Uterus (tissue), 4 donors: ENCODE measurements around the gene GTPBP4. TPM values are rescaled to one million over a fixed set of nuclear protein-coding genes. Genes with fewer than 3 reads are reported as not detected.
A peak's percentile ranks its signal among the peaks of the same experiment; 100 is the strongest.

Experiments used
- DNase-seq, 2 donors: peaks; one replicate each; pipeline ENCODE4 v3.0.0-alpha.2; 2019 to 2020
- H3K27ac ChIP-seq, 2 donors: fragments of 200-600 bp; sonication (generic); 1 replicate in 1 of 2; 2 replicates in 1 of 2; pipeline ENCODE4 v1.5.1; 2016 to 2018
- H3K27me3 ChIP-seq, 2 donors: fragments of 200-600 bp; sonication (generic); one replicate each; pipeline ENCODE4 v1.5.1; 2018 to 2019; ENCODE audit warnings: control low read depth in 1 of 2
- H3K36me3 ChIP-seq, 2 donors: fragments of 200-600 bp; sonication (generic); one replicate each; pipeline ENCODE4 v1.5.1; 2019; ENCODE audit warnings: control low read depth in 1 of 2
- H3K4me1 ChIP-seq, 2 donors: fragments of 200-600 bp; sonication (generic); one replicate each; pipeline ENCODE4 v1.5.1; 2018 to 2019; ENCODE audit warnings: control low read depth in 1 of 2
- H3K4me3 ChIP-seq, 2 donors: fragments of 200-600 bp; sonication (generic); 1 replicate in 1 of 2; 2 replicates in 1 of 2; pipeline ENCODE4 v1.5.1; 2018 to 2019; ENCODE audit warnings: mild to moderate bottlenecking in 1 of 2
- H3K9me3 ChIP-seq, 2 donors: fragments of 200-600 bp; sonication (generic); one replicate each; pipeline ENCODE4 v1.5.1; 2019; ENCODE audit warnings: control low read depth in 1 of 2
- POLR2A ChIP-seq, 2 donors: fragments of 450-650 bp; IDR thresholded peaks; one replicate each; pipeline ENCODE4 v1.6.1; 2016; ENCODE audit warnings: antibody characterized with exemption in 2 of 2, mild to moderate bottlenecking in 1 of 2, moderate library complexity in 1 of 2
- intact Hi-C: fragments of 100-400 bp; cut with DNase I; formaldehyde crosslinking; loops from one replicate; pipeline ENCODE4 v1.15.1; 2023; ENCODE audit warnings: low total_unique reads
- total RNA-seq, 4 donors: library from RNA; depleted of rRNA in 3 of 4; stranded (reverse); fragments of >200 nt in 3 of 4; gene quantifications; one replicate each; pipeline versions ENCODE4 v1.1.0 to v1.2.4, GENCODE V29; 2014 to 2023
- TF ChIP-seq, protein P1 (sequence below), 4 experiments: fragments of 200-600 bp in 2 of 4; fragments of 450-650 bp in 2 of 4; sonication (generic) in 2 of 4; IDR thresholded peaks; one replicate each; pipeline ENCODE4 v1.5.1; 2016 to 2019; ENCODE audit warnings: antibody characterized with exemption in 4 of 4, mild to moderate bottlenecking in 2 of 4, moderate library complexity in 1 of 4
- donor health status: DM: yes; HTN: yes; CAD: no.

Gene GTPBP4
- total RNA-seq, 4 donors from 2014 or later: 10.5 to 49.0 (median 20.1) TPM

DNA sequence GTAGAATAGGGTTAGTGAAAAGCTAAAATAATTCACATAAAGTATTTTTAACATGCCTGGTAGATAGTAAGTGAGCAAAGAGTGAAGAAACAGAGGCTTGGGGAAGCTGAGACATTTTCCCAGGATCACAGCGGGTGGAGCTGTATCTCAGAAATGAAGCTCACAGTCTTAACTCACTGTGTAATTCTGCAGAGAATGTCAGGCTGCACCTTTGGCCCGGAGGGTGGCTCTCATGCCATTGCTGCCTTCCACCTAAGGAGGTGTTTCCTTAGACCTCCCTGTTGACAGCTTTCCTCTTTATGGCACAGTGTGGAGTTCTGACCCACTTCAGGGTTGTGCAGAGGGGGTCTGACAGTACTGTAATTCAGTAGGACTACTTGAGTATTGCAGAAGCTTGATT lies 2.9 kb upstream of the GTPBP4 start:
- intact Hi-C loops: loop anchor here (10.0 kb wide), 1 partner anchor 69 kb away; the partner anchor contains the start of gene WDR37
- no peak overlapping the region for H3K27ac ChIP-seq
- no peak overlapping the region for H3K4me3 ChIP-seq
- no peaks in the 10 kb centered on the region for H3K36me3 ChIP-seq
- H3K4me1 ChIP-seq: peaks cover 4 to 13% of the 10 kb centered on the region in 2 donors
- no peak for TF ChIP-seq POLR2A (IDR thresholded peaks at IDR 0.05)
- TF ChIP-seq, protein P1, sequence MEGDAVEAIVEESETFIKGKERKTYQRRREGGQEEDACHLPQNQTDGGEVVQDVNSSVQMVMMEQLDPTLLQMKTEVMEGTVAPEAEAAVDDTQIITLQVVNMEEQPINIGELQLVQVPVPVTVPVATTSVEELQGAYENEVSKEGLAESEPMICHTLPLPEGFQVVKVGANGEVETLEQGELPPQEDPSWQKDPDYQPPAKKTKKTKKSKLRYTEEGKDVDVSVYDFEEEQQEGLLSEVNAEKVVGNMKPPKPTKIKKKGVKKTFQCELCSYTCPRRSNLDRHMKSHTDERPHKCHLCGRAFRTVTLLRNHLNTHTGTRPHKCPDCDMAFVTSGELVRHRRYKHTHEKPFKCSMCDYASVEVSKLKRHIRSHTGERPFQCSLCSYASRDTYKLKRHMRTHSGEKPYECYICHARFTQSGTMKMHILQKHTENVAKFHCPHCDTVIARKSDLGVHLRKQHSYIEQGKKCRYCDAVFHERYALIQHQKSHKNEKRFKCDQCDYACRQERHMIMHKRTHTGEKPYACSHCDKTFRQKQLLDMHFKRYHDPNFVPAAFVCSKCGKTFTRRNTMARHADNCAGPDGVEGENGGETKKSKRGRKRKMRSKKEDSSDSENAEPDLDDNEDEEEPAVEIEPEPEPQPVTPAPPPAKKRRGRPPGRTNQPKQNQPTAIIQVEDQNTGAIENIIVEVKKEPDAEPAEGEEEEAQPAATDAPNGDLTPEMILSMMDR (IDR thresholded peaks at IDR 0.05): no peak
- H3K27me3 ChIP-seq: no peaks in the 10 kb centered on the region
- DNase-seq: no peak
- no peaks in the 10 kb centered on the region for H3K9me3 ChIP-seq

DNA sequence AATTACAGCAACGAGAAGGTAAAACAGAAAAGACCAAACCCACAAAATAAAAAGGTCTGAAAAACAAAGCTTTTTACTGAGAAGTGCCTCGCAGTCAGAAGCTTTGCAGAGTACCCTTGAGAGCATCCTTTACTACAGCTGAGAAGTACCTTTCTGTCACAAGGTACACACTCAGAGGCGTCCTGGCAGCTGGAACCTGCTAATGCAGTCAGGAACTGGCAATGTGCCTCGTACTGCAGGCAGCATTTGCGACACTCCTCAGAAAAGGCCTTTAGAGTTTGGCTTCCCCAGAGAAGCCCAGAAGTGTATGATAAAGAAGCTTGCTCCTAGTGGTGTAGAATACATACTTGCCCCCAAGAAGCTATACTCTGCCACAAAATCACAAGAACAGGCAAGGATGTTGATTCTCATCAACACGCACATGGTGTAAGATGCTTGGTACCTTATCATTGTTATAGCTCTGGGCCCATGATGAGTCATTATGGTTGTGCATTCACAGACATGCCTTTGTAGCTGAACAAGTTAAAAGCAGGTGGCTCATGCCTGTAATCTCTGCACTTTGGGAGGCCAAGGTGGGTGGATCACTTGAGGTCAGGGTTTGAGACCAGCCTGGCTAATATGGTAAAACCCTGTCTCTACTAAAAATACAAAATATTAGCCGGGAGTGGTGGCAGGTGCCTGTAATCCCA lies 2.0 kb upstream of the GTPBP4 start:
- intact Hi-C loops: loop anchor here (10.0 kb wide), 1 partner anchor 69 kb away; the partner anchor contains the start of gene WDR37
- no peak overlapping the region for H3K4me3 ChIP-seq
- no peaks in the 10 kb centered on the region for H3K36me3 ChIP-seq
- no peaks in the 10 kb centered on the region for H3K27me3 ChIP-seq
- TF ChIP-seq POLR2A (IDR thresholded peaks at IDR 0.05): no peak
- TF ChIP-seq, protein P1 (IDR thresholded peaks at IDR 0.05): no peak
- H3K4me1 ChIP-seq: peaks cover 4 to 13% of the 10 kb centered on the region in 2 donors
- no peak for DNase-seq
- no peak overlapping the region for H3K27ac ChIP-seq
- H3K9me3 ChIP-seq: no peaks in the 10 kb centered on the region

DNA sequence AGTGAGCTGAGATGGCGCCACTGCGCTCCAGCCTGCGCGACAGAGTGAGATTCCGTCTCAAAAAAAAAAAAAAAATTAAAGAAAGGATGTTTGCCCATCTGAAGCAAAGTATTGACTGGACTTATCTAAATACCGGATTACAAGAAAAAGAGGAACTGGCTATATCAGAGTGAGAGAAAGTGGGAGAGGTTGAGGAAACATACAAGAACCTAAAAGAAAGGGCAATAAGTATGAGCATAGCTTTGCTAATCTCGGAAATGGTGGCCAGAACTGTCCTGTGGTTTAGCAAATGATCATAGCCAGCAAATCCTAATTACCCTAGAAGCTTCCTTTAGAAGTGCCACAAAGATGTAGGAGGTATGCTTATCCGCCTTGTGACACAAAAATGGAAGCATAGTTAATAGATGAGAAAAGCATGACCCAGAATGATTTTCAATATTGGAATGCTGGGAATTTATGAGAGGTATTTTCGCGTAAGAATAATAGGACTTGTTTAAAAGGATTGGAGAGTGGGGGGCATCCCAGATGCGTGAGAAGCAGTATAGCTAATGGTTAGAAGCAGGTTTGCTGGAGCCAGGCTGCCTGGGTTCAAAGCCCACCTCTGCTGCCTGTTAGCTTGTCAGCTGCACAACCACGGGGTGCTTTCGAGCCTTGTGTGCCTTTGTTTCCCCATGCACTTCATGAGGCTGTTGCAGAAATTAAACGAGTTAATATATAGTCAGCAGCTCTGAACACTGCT lies 1.2 kb upstream of the GTPBP4 start:
- peak overlapping the region; percentile 84 to 90 for H3K27ac ChIP-seq
- intact Hi-C loops: loop anchor here (10.0 kb wide), 1 partner anchor 68 kb away; the partner anchor contains the start of gene WDR37
- TF ChIP-seq POLR2A (IDR thresholded peaks at IDR 0.05): no peak
- TF ChIP-seq, protein P1 (IDR thresholded peaks at IDR 0.05): no peak

DNA sequence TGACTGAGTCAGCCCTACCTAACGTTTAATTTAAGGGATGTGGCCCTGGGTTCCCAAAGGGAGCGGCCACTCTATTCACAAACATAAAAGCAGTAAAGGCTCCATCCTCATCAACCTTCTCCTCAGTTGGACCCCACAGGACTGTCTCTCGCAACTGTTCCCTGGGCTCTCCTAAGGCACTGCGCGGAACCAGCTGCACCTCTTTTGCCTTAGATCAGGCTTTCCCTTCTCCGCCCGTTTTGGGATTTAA lies 689 bp upstream of the GTPBP4 start:
- no peaks in the 10 kb centered on the region for H3K36me3 ChIP-seq
- no peak for DNase-seq
- H3K27ac ChIP-seq: peak overlapping the region; percentile 84 to 90
- TF ChIP-seq POLR2A (IDR thresholded peaks at IDR 0.05): no peak
- TF ChIP-seq, protein P1 (IDR thresholded peaks at IDR 0.05): no peak
- peaks cover 4 to 13% of the 10 kb centered on the region in 2 donors for H3K4me1 ChIP-seq
- peak overlapping the region; percentile 78 to 97 for H3K4me3 ChIP-seq
- H3K9me3 ChIP-seq: no peaks in the 10 kb centered on the region
- no peaks in the 10 kb centered on the region for H3K27me3 ChIP-seq
- intact Hi-C loops: loop anchor here (10.0 kb wide), 1 partner anchor 67 kb away; the partner anchor contains the start of gene WDR37

More for the DNA sequence above, 1.2 kb upstream of the GTPBP4 start:
- Histone ChIP-seq H3K36me3 (no peaks in the 10 kb centered on the region), H3K4me3 (peak overlapping the region; percentile 78 to 97), H3K4me1 (peaks cover 4 to 13% of the 10 kb centered on the region in 2 donors), H3K9me3 (no peaks in the 10 kb centered on the region), H3K27me3 (no peaks in the 10 kb centered on the region)
- DNase-seq: no peak
